CD4-positive, alpha-beta T cell treated with Interleukin-6 for 4 hours (primary cell): ENCODE results near the gene RASL11A.
"Not testable (repeated sequence)": the region's sequence is repeated elsewhere in the genome, so short reads cannot be mapped to it uniquely, and the experiment has no call there.

Experiments used
- DNase-seq: peaks from one replicate; pipeline ENCODE4 v3.0.0-alpha.2; 2020; ENCODE audit warnings: mixed read lengths

The RASL11A gene

GRCh38 chr13:27302643-27303262 is 32.1 kb downstream of the RASL11A start:
- no peak for DNase-seq

GRCh38 chr13:27304099-27304498 is 33.5 kb downstream of the RASL11A start:
- DNase-seq: no peak

GRCh38 chr13:27304611-27305010 is 34.0 kb downstream of the RASL11A start:
- no peak for DNase-seq

GRCh38 chr13:27306364-27306763 is 35.7 kb downstream of the RASL11A start:
- no peak for DNase-seq

GRCh38 chr13:27308941-27309340 is 38.3 kb downstream of the RASL11A start:
- DNase-seq: no peak

GRCh38 chr13:27309401-27309958 is 38.9 kb downstream of the RASL11A start:
- DNase-seq: no peak

- DNase-seq: no peak
Observed at GRCh38 chr13:27309967-27310598, 39.5 kb downstream of the RASL11A start.

GRCh38 chr13:27310946-27311345 is 40.3 kb downstream of the RASL11A start:
- no peak for DNase-seq

GRCh38 chr13:27311518-27312210 is 41.0 kb downstream of the RASL11A start:
- DNase-seq: no peak

- no peak for DNase-seq
Observed at GRCh38 chr13:27313770-27314169, 43.1 kb downstream of the RASL11A start.

GRCh38 chr13:27319404-27319803 is 48.8 kb downstream of the RASL11A start:
- DNase-seq: no peak

GRCh38 chr13:27321468-27322431 is 51.1 kb downstream of the RASL11A start:
- DNase-seq: no peak

GRCh38 chr13:27322443-27322842 is 51.8 kb downstream of the RASL11A start:
- DNase-seq: not testable (repeated sequence)
